ENCODE measurements around the gene KCTD6. TPM values are rescaled to one million over a fixed set of nuclear protein-coding genes. Genes with fewer than 3 reads are reported as not detected.
A peak's percentile ranks its signal among the peaks of the same experiment; 100 is the strongest.

The KCTD6 gene
- total RNA-seq, 4 donors from 2014 or later, result 16.1 to 19.4 (median 17.8) TPM

- Histone ChIP-seq H3K27me3 (no peaks in the 10 kb centered on the region), H3K27ac (peak overlapping the region in 2 of 4 donors; percentile 42 to 57), H3K36me3 (peaks cover 0 to 22% (median 4%) of the 10 kb centered on the region in 3 donors), H3K4me1 (peaks cover 3 to 75% (median 38%) of the 10 kb centered on the region in 4 donors), H3K4me3 (no peak overlapping the region), H3K9me3 (no peaks in the 10 kb centered on the region)
- DNase-seq (ENCODE audit: low spot score in 2 of 2), result no peak
- TF ChIP-seq POLR2A (IDR thresholded peaks at IDR 0.05) (no peak), EP300 (IDR thresholded peaks at IDR 0.05) (no peak)
- TF ChIP-seq, protein P1, sequence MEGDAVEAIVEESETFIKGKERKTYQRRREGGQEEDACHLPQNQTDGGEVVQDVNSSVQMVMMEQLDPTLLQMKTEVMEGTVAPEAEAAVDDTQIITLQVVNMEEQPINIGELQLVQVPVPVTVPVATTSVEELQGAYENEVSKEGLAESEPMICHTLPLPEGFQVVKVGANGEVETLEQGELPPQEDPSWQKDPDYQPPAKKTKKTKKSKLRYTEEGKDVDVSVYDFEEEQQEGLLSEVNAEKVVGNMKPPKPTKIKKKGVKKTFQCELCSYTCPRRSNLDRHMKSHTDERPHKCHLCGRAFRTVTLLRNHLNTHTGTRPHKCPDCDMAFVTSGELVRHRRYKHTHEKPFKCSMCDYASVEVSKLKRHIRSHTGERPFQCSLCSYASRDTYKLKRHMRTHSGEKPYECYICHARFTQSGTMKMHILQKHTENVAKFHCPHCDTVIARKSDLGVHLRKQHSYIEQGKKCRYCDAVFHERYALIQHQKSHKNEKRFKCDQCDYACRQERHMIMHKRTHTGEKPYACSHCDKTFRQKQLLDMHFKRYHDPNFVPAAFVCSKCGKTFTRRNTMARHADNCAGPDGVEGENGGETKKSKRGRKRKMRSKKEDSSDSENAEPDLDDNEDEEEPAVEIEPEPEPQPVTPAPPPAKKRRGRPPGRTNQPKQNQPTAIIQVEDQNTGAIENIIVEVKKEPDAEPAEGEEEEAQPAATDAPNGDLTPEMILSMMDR (IDR thresholded peaks at IDR 0.05), result no peak
- WGBS, 2 donors, result 4 to 14% methylated on average over 1 of the region's 1 CpG
Observed at GRCh38 chr3:58497097-58497496, 5.2 kb downstream of the KCTD6 start.

DNA sequence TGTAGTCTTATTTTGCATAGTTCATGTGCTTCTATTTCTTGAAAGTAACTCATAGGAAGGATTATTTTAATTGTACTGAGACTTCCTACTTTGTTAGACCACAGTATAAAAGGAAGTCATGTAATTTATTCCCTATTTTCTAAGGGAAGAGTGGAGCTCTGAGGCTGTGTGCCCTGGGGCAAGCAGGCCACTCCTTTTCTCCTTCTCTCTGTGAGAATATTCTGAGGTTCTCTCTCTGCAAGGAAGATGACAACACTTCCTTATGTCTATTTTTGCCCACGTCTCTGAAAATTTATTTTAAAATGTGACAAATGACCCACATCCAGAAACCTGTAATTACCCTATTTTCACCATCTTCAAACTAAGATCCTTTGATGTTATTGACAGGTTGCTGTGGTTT lies 11.0 kb downstream of the KCTD6 start:
- H3K27ac ChIP-seq, result no peak overlapping the region
- H3K27me3 ChIP-seq, result no peaks in the 10 kb centered on the region
- 30 to 43% methylated on average over 1 of the region's 1 CpG for WGBS, 2 donors
- no peaks in the 10 kb centered on the region for H3K9me3 ChIP-seq
- no peak for DNase-seq (ENCODE audit: low spot score in 2 of 2)
- TF ChIP-seq, protein P1 (IDR thresholded peaks at IDR 0.05), result no peak
- TF ChIP-seq EP300 (IDR thresholded peaks at IDR 0.05) (no peak), POLR2A (IDR thresholded peaks at IDR 0.05) (no peak)
- peaks cover 2 to 54% (median 4%) of the 10 kb centered on the region in 3 donors for H3K36me3 ChIP-seq
- peaks cover 0 to 33% (median 7%) of the 10 kb centered on the region in 4 donors for H3K4me1 ChIP-seq
- H3K4me3 ChIP-seq, result no peak overlapping the region

DNA sequence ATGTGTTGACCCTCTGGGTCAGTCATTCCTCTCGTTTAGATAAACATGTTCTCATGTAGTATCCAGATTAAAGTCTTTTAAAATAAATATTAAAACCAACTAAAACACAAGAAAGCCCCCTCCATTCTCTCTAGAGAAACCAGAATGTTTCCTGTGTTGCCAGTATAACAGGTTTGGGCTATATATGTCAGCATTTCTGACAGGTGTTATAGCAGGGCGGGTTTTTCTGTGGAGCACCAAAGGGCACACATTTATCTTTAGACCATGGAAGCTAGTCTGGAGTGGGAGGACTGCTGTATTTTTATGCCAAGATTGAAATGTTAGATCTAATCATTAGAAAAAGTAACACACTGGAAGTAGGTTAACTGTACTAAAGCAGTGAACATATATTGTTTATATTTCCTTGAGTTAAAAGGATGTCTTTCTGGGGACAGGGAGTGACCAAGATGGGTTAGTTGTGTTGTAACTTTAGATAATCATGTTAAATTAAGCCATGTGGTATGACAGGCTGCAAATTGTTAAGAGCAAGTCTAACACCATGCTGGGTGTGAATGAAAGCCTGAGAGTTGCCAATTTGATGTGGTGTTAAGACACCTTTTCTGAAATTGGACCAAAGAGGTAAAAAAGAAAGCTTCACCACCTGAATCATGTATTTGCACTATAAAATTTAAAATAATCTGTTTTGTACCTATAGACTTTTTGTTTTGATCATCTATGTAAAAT lies 15.6 kb downstream of the KCTD6 start:
- 74% methylated on average over 2 of the region's 2 CpGs for WGBS, 2 donors
- TF ChIP-seq, protein P1 (IDR thresholded peaks at IDR 0.05), result no peak

GRCh38 chr3:58508437-58508836 lies 16.5 kb downstream of the KCTD6 start:
- 68% methylated on average over 6 of the region's 6 CpGs for WGBS, 2 donors
- Histone ChIP-seq H3K27ac (no peak overlapping the region), H3K4me1 (peaks cover 0 to 3% (median 0%) of the 10 kb centered on the region in 4 donors), H3K9me3 (no peaks in the 10 kb centered on the region), H3K36me3 (peaks cover 0 to 69% (median 7%) of the 10 kb centered on the region in 3 donors), H3K27me3 (no peaks in the 10 kb centered on the region), H3K4me3 (no peak overlapping the region)
- TF ChIP-seq, protein P1 (IDR thresholded peaks at IDR 0.05), result no peak
- no peak for DNase-seq (ENCODE audit: low spot score in 2 of 2)

More for the DNA sequence above, 15.6 kb downstream of the KCTD6 start:
- no peak overlapping the region for H3K27ac ChIP-seq
- DNase-seq (ENCODE audit: low spot score in 2 of 2), result no peak
- H3K27me3 ChIP-seq, result no peaks in the 10 kb centered on the region
- peaks cover 0 to 60% (median 7%) of the 10 kb centered on the region in 3 donors for H3K36me3 ChIP-seq
- no peaks in the 10 kb centered on the region for H3K9me3 ChIP-seq
- peaks cover 0 to 10% (median 3%) of the 10 kb centered on the region in 4 donors for H3K4me1 ChIP-seq
- H3K4me3 ChIP-seq, result no peak overlapping the region

GRCh38 chr3:58514405-58514804 lies 22.5 kb downstream of the KCTD6 start:
- peaks cover 0 to 84% (median 3%) of the 10 kb centered on the region in 3 donors for H3K36me3 ChIP-seq
- no peaks in the 10 kb centered on the region for H3K27me3 ChIP-seq
- no peak overlapping the region for H3K27ac ChIP-seq
- H3K4me1 ChIP-seq, result no peaks in the 10 kb centered on the region
- 94 to 96% methylated on average over 3 of the region's 3 CpGs for WGBS, 2 donors
- no peak for TF ChIP-seq EP300 (IDR thresholded peaks at IDR 0.05)
- TF ChIP-seq, protein P1 (IDR thresholded peaks at IDR 0.05), result no peak
- TF ChIP-seq POLR2A (IDR thresholded peaks at IDR 0.05), result no peak
- no peak overlapping the region for H3K4me3 ChIP-seq
- no peak for DNase-seq (ENCODE audit: low spot score in 2 of 2)
- no peaks in the 10 kb centered on the region for H3K9me3 ChIP-seq
